Suprapubic skin (tissue), 3 donors: ENCODE results near the gene HES5.

ENCODE experiments used
- CTCF ChIP-seq, 2 donors: fragments of 200-600 bp in 1 of 2; fragments of 450-650 bp in 1 of 2; sonication (generic) in 1 of 2; IDR thresholded peaks; one replicate each; pipeline ENCODE4 v1.5.1; 2016 to 2019; ENCODE audit warnings: antibody characterized with exemption in 2 of 2, mild to moderate bottlenecking in 1 of 2, moderate library complexity in 1 of 2
- EP300 ChIP-seq: sonication (generic); formaldehyde crosslinking; IDR thresholded peaks from one replicate; pipeline ENCODE4 v1.6.1; 2017; ENCODE audit warnings: antibody characterized with exemption
- POLR2A ChIP-seq, 2 donors: fragments of 450-650 bp; IDR thresholded peaks; one replicate each; pipeline ENCODE4 v1.6.1; 2017; ENCODE audit warnings: antibody characterized with exemption in 2 of 2, mild to moderate bottlenecking in 2 of 2, moderate library complexity in 2 of 2

- TF ChIP-seq CTCF (IDR thresholded peaks at IDR 0.05) (no peak), EP300 (no peak), POLR2A (IDR thresholded peaks at IDR 0.05) (no peak)
These were observed 10.3 kb downstream of the HES5 start for GRCh38 chr1:2519729-2520128.
